Kasumi-1 (cell line): Measurements from ENCODE around the gene ZNF8.
"Not testable (repeated sequence)": the region's sequence is repeated elsewhere in the genome, so short reads cannot be mapped to it uniquely, and the experiment has no call there.

Experiments
- DNase-seq, 2 experiments: peaks; one replicate each; lab custom pipeline; 2025; lab: John Stamatoyannopoulos, UW

ZNF8 gene

DNA sequence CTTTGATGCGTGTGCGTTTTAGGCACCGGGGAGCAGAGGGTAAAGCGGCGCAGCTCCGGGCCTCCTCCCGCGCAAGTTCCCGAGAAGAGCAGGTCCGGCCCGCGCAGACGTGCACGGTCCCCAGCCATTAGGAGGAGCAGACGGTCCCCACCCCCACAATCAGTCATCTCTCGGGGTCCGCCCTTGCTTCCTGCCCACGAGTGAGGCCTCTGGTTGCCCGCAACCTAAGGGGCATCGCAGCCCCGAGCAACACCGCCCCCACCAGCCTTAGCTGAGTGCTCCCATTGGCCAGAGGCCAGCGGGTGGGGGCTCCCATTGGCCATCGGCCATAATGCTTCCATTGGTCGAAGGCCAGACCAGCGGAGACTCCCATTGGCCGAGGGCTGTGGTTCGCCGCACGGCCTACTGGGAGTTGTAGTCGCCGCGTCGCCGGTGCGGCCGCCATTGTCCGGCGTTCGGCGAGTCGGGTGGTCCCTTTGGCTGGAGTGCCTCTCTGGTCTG, at the start of gene ZNF8:
Gene ZNF8 (plus strand): TSS at position 415 of the 501 bp plus-strand sequence. CDS start 127 bp downstream, outside the sequence.
- peak; percentile 96 for DNase-seq

- no peak for DNase-seq
These were observed 49.5 kb upstream of the ZNF8 start for GRCh38 chr19:58229255-58229639.

DNA sequence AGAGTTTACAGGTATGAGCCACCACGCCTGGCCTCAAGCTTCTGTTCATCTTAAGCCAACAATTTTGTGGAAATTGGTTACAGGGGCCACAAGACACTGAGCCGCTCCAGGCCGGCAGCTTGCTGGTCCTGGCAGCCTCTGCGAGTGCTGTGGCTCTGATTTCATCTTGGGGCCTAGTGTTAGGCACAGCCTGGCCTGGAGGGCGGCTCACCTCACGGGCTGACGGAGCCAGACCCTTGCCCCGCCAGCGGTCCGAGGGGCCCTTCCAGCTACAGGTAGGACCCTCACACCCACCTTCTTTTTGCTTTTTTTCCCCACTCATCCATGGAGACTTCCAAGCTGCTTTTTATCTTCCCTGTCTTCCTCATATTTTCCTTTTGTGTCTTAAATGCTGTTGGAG, 41.4 kb upstream of the ZNF8 start:
- no peak for DNase-seq

DNA sequence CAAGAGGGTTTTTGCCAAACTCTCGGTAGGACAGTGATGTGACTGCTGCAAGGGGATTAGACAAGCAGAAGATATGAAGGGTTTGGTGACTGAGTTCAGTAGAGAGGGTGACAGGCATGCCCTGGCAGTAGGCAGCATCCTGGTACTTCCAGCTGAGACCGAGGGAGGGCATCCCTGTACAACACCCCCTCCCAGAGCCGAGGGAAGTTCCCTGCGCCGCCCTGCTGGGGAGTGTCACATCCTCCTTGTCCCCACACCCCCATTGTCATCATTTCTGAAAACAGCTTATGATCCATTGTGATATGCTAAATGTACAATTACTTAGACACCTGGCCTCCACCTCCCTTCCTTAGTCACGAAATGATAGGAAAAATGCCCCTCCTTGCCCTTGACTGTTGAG, 35.4 kb upstream of the ZNF8 start:
- no peak for DNase-seq

DNA sequence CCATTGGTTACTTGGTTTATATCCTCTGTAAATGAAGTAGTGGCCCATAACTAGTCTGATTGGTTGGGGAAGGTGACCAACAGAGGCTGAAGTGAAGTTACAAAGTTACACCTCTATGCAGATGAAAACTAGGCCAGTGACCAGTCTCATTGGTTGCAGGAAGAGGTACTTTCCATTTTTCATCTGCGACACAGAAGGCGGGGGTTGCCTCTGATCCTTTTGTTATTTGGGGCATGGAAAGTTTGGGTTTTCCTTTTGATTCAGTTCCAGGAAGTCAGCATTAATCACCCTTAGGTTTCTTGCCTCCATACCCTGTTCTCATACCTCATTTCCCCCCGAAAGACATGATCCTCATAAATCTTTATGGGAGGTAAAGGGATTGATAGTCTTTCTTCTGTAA, 29.9 kb upstream of the ZNF8 start:
- DNase-seq, result no peak

- DNase-seq, result peak in 1 of 2 experiments; percentile 10
These were observed 26.6 kb upstream of the ZNF8 start for GRCh38 chr19:58252102-58252685.

- DNase-seq, result not testable (repeated sequence)
These were observed 20.5 kb upstream of the ZNF8 start for GRCh38 chr19:58258259-58258658.

- no peak for DNase-seq
These were observed 17.2 kb upstream of the ZNF8 start for GRCh38 chr19:58261600-58261967.

DNA sequence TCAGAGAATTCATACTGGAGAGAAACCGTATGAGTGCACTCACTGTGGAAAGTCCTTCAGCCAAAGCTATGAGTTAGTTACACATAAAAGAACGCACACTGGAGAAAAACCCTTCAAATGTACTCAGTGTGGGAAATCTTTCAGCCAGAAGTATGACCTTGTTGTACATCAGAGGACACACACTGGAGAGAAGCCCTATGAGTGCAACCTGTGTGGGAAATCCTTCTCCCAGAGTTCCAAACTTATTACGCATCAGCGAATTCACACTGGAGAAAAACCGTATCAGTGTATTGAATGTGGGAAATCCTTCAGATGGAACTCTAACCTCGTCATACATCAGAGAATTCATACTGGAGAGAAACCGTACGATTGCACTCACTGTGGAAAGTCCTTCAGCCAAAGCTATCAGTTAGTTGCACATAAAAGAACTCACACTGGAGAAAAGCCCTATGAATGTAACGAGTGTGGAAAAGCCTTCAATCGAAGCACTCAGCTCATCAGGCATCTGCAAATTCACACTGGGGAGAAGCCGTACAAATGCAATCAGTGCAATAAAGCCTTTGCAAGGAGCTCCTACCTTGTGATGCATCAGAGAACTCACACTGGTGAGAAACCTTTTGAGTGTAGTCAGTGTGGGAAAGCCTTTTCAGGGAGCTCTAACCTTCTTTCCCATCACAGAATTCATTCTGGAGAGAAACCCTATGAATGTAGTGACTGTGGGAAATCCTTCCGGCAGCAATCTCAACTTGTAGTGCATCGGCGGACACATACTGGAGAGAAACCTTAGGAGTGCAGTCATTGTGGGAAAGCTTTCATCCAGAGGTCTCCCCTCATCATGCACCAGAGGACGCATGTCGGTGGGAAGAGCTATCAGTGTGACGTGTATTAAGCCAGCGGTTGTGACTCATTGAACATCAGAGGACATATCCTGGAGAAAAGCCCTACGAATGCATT, 16.5 kb upstream of the ZNF8 start:
- DNase-seq, result no peak

DNA sequence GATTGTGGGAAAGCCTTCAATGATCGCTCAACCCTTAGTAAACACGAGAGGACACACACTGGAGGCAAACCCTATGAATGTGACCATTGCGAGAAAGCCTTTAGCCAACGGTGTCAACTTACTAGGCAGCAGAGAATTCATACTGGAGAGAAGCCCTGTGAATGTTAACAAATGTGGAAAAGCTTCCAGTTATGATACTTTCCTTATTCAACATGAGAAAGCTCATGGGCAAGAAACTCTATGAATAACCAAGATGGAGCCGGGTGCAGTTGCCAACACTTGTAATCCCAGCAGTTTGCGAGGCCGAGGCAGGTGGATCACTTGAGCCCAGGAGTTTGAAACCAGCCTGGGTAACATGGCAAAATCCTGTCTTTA, 15.8 kb upstream of the ZNF8 start:
- DNase-seq, result no peak

DNA sequence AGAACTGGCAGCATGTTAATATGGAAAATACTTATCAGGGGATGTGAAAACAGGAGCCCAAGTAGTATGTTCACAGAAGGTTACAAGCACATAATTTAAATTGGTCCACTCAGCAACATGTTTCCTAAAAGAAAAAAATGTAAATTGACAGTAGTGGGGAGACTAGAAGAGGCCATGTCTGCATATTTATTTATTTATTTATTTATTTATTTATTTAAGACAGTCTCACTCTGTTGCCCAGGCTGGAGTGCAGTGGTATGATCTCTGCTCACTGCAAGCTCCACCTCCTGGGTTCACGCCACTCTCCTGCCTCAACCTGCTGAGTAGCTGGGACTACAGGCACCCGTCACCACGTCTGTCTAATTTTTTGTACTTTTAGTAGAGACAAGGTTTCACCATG, 13.7 kb upstream of the ZNF8 start:
- no peak for DNase-seq

GRCh38 chr19:58268344-58268743, 10.4 kb upstream of the ZNF8 start:
- peak in 1 of 2 experiments; percentile 3 for DNase-seq

DNA sequence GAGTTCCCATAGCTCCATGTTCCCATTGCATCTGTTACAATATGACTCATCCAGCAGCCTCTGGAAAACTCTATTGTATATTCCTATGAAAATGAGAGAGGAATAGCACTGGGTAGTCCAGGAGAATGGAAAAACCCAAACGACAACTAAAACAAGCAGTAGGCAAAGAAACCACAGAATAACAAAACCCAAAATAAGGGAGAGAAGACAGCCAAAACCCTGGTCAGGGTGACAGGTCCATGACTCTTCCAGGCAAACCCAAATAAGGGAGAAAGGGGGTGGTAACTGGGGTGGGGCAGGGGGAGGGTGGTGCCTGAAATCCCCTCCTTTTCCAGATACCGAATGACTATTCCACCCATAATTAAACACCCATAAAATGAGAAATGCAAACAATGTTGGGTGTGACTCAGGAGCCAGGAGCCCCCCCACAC, 4.0 kb upstream of the ZNF8 start:
- no peak for DNase-seq

- DNase-seq, result no peak
These were observed 3.2 kb upstream of the ZNF8 start for GRCh38 chr19:58275564-58275963.

DNA sequence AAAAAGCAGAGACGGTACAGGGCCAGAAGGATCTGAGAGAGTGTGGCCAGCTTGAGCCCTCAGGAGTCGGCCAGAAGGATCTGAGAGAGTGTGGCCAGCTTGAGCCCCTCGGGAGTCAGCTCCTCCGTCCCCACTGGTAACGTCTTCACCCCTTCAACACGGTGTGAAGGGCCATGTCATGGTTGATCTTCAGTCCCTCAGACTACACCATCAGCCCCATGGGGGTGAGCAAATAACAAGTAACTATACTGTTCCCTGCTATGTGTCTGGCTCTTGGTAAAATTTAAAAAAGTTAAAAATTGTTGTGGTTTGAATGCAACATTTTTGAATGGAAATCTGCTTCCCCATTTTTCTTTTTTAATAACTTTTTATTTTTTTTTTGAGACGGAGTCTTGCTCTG, 1.6 kb upstream of the ZNF8 start:
- no peak for DNase-seq

GRCh38 chr19:58277748-58278540, 811 bp upstream of the ZNF8 start:
- peak in 1 of 2 experiments; percentile 72 for DNase-seq

DNA sequence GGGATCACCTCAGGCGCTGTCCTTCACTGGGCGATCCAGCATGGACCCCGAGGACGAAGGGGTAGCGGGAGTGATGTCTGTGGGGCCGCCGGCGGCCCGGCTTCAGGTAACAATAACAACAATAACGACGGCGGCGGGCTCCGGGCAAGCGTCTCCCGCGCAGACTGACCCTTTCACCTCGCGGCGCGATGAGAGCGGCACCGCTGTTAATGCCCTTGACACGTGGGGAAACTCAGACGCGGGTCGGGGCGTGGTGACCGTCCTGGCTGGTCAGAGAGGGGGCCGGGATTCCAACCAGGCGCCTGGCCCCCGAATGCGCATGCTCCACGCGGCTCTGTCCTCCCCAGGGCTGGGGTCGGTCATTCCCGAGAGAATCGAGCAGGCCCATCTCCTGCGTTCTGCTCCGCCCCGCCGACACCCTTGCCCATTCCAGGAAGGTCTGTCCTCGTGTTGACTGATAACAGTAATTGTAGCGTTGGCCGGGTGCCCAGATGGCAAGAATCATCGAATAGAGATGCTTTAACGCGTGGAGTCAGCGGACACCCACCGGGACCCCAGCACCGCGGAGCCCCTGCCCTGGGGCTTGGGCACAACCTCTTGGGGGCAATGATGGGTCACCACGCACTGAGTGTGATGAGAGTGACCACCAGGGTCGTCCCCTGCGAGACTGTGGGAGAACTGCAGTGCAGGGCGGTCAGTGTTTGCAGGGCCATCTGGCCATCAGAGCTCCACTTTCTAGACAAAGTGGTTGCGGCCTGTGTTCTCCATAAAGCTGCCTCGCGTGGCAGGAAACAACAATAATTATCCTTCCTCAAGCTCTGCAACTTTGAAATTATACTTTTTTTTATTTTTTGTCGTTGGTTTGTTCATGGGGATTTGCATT, 528 bp downstream of the ZNF8 start:
- peak in 1 of 2 experiments; percentile 31 for DNase-seq

DNA sequence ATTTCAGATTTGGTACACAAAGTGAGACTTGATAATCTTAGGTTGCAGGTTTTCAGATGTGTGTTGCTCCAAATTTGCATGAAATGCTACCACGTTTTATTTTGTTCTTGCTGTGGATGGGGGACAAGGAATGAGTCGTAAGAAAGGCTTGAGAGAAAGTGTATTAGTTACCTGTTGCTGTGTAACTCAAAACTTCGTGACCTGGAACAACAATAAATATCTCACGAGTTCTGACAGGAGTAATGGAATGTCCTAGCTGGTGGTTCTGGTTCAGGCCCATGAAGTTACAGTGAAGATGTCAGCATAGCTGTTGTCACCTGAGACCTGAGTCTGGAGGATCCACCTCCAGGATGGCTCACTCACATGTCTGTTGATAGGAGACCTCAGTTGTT, 1.2 kb downstream of the ZNF8 start:
- DNase-seq, result no peak

- DNase-seq, result no peak
These were observed 5.4 kb downstream of the ZNF8 start for GRCh38 chr19:58284199-58284598.

DNA sequence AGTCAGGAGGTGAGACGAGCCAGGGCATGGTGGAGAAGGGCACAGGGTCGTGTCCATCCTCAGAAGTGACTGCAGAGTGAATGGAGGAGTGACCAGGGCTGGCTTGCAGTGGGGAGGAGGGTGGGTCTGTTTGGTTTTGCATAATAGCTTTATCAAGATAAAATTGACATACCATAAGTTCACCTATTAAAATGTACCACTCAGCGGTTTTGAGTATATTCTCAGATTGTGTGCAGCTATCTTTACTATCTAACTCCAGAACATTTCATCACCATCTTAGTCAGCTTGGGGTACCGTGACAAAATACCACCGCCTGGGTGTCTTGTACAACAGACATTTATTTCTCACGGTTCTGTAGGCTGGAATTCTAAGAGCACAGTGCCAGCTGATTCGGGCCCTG, 13.2 kb downstream of the ZNF8 start:
- DNase-seq, result no peak

- DNase-seq, result no peak
These were observed 16.1 kb downstream of the ZNF8 start for GRCh38 chr19:58294743-58295374.
